OCI-LY7 (cell line): Measurements from ENCODE around the gene RNF43. TPM values are rescaled to one million over a fixed set of nuclear protein-coding genes. Genes with fewer than 3 reads are reported as not detected.

Experiments used
- BruUV-seq: library from RNA; stranded (reverse); fragments of 400-500 nt; replicated peaks from 2 replicates; lab custom pipeline; 2021; lab: Mats Ljungman, UMichigan
- CTCF ChIA-PET: fragments of 300-600 bp; sonication (Branson Sonifier 250); formaldehyde crosslinking; loops from one replicate; lab custom pipeline; 2022; ENCODE audit warnings: antibody characterized with exemption; ENCODE audit not compliant: unreplicated experiment; lab: Charles Lee
- POLR2A ChIA-PET: fragments of 300-600 bp; sonication (Branson Sonifier 250); formaldehyde crosslinking; loops from one replicate; lab custom pipeline; 2022; ENCODE audit warnings: antibody characterized with exemption; lab: Charles Lee
- DNase-seq: peaks from one replicate; pipeline ENCODE4 v3.0.0-alpha.2; 2015; ENCODE audit warnings: low spot score
- H2AFZ ChIP-seq: fragments of 200-600 bp; sonication (generic), shearing (Covaris generic); 2 replicates; pipeline ENCODE4 v1.6.1; 2014; ENCODE audit warnings: mild to moderate bottlenecking, antibody characterized with exemption, low read length, moderate library complexity
- H3K27ac ChIP-seq: fragments of 200-600 bp; sonication (generic); 2 replicates; pipeline ENCODE4 v1.5.1; 2014; ENCODE audit warnings: mixed run types, low read depth, mild to moderate bottlenecking, moderate library complexity, low read length, inconsistent platforms; ENCODE audit not compliant: poor library complexity, severe bottlenecking
- H3K36me3 ChIP-seq: fragments of 200-600 bp; sonication (generic); 2 replicates; pipeline ENCODE4 v1.6.1; 2014; ENCODE audit warnings: mild to moderate bottlenecking, antibody characterized with exemption, low read length, moderate library complexity, mixed read lengths; ENCODE audit not compliant: insufficient read depth
- H3K4me1 ChIP-seq: fragments of 200-600 bp; sonication (generic); 2 replicates; pipeline ENCODE4 v1.5.1; 2014; ENCODE audit warnings: mild to moderate bottlenecking, low read length; ENCODE audit not compliant: insufficient read depth, poor library complexity, severe bottlenecking
- H3K4me2 ChIP-seq: fragments of 200-600 bp; sonication (generic); 2 replicates; pipeline ENCODE4 v1.6.1; 2014; ENCODE audit warnings: mild to moderate bottlenecking, low read length
- H3K4me3 ChIP-seq: fragments of 200-600 bp; sonication (generic); 2 replicates; pipeline ENCODE4 v1.5.1; 2014; ENCODE audit warnings: mild to moderate bottlenecking, low read depth, low read length; ENCODE audit not compliant: poor library complexity, severe bottlenecking
- H3K79me2 ChIP-seq: fragments of 200-600 bp; sonication (generic); 2 replicates; pipeline ENCODE4 v1.6.1; 2016; ENCODE audit warnings: low read depth, mild to moderate bottlenecking, low read length, moderate library complexity, mixed read lengths; ENCODE audit not compliant: insufficient read depth
- H3K9me2 ChIP-seq: fragments of 200-600 bp; sonication (generic); 2 replicates; pipeline ENCODE4 v1.6.1; 2016; ENCODE audit warnings: mild to moderate bottlenecking, low read length, mixed read lengths; ENCODE audit not compliant: insufficient read depth
- H3K9me3 ChIP-seq: fragments of 200-600 bp; sonication (generic); 2 replicates; pipeline ENCODE4 v1.6.1; 2014; ENCODE audit warnings: mild to moderate bottlenecking, mixed run types, low read length, mixed read lengths
- H4K20me1 ChIP-seq: fragments of 200-600 bp; sonication (generic); 2 replicates; pipeline ENCODE4 v1.6.1; 2014; ENCODE audit warnings: mild to moderate bottlenecking, antibody characterized with exemption, low read length, moderate library complexity, mixed read lengths; ENCODE audit not compliant: insufficient read depth
- CTCF ChIP-seq: fragments of 200-600 bp; sonication (generic); conservative IDR thresholded peaks from 2 replicates; pipeline ENCODE4 v1.5.1; 2014; ENCODE audit warnings: mild to moderate bottlenecking, antibody characterized with exemption, low read length, moderate library complexity, mixed read lengths
- EZH2phosphoT487 ChIP-seq: fragments of 200-600 bp; sonication (generic); IDR thresholded peaks from 2 replicates; pipeline ENCODE4 v1.6.1; 2018; ENCODE audit warnings: low read depth, borderline replicate concordance, mild to moderate bottlenecking, mixed run types, antibody characterized with exemption, low read length, moderate library complexity, mixed read lengths
- intact Hi-C: fragments of 100-400 bp; cut with micrococcal nuclease; formaldehyde crosslinking; loops from one replicate; pipeline ENCODE4 v1.10.0; 2022; ENCODE audit not compliant: unreplicated experiment
- total RNA-seq, 2 experiments: library from RNA; depleted of rRNA in 1 of 2; stranded (reverse); fragments of >200 nt in 1 of 2; shearing (Covaris generic) in 1 of 2; gene quantifications; 2 replicates each; pipeline ENCODE4 v1.2.3, GENCODE V29; 2014 to 2022

RNF43 gene
- total RNA-seq, 2 experiments from 2014 or later: 0.19 to 0.80 TPM

DNA sequence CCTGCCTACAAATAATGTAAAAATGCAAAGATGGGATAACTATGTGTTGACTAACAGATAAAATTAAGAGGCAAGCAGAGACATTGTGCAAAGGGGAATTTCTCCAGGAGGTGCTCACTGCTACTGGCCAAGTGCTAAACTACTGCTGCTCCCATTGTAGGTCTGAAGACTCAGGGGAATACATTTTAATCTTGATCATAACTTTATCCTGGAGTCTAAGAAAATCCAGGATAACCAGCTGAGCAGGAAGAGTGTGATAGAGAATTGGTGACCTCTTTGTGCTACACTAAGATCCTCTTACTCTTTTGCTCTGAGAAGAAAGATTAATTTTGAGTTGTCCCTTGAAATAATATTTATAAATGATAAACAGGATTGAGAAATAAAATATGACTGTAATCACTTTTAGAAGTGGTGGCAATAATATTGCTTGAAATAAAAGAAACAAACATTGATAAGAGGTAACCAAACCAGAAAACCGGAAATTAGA, 5.9 kb downstream of the RNF43 start:
- H3K27ac ChIP-seq: no peak overlapping the region
- H3K36me3 ChIP-seq: no peaks in the 10 kb centered on the region
- DNase-seq: no peak
- no peak overlapping the region for H3K4me2 ChIP-seq
- H3K9me2 ChIP-seq: no peaks in the 10 kb centered on the region
- no peak overlapping the region for H2AFZ ChIP-seq
- intact Hi-C loops: no loop called here
- H3K9me3 ChIP-seq: no peaks in the 10 kb centered on the region
- no peak for TF ChIP-seq CTCF
- no peak for TF ChIP-seq EZH2phosphoT487
- H3K4me3 ChIP-seq: no peak overlapping the region
- H3K79me2 ChIP-seq: no peaks in the 10 kb centered on the region
- POLR2A ChIA-PET: no interaction called here
- CTCF ChIA-PET: no interaction called here
- no peaks in the 10 kb centered on the region for H4K20me1 ChIP-seq
- H3K4me1 ChIP-seq: no peaks in the 10 kb centered on the region
- no TSS peak for BruUV-seq

GRCh38 chr17:58410714-58411407, 6.5 kb downstream of the RNF43 start:
- DNase-seq: no peak
- BruUV-seq: no TSS peak
- Histone ChIP-seq H4K20me1 (no peaks in the 10 kb centered on the region), H3K36me3 (no peaks in the 10 kb centered on the region), H3K9me2 (no peaks in the 10 kb centered on the region), H3K9me3 (no peaks in the 10 kb centered on the region), H3K4me2 (no peak overlapping the region), H3K4me1 (no peaks in the 10 kb centered on the region), H3K4me3 (no peak overlapping the region), H3K27ac (no peak overlapping the region), H3K79me2 (no peaks in the 10 kb centered on the region), H2AFZ (no peak overlapping the region)
- TF ChIP-seq CTCF (no peak), EZH2phosphoT487 (no peak)
- POLR2A ChIA-PET: no interaction called here
- CTCF ChIA-PET: no interaction called here
- intact Hi-C loops: no loop called here

DNA sequence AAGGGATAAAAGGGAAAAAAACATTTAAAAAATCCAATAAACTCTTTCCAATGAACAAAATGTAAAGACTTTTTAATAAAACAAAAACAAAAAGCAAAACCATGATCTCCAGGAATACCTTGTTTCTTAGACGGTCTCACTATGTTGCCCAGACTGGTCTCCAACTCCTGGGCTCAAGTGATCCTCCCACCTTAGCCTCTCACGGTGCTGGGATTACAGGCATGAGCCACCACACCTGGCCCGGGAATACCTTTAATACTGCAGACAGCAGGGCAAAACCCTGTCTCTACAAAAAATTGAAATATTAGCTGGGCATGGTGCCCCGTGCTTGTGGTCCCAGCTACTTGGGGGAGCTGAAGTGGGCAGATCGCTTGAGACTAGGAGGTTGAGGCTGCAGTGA, 7.9 kb downstream of the RNF43 start:
- POLR2A ChIA-PET: interaction anchor here (0.6 kb wide), 1 partner anchor 197 kb away, joined by 3 read pairs; no protein-coding TSS in a partner anchor
- Histone ChIP-seq H3K9me3 (no peaks in the 10 kb centered on the region), H3K4me1 (no peaks in the 10 kb centered on the region), H4K20me1 (no peaks in the 10 kb centered on the region), H2AFZ (no peak overlapping the region), H3K79me2 (no peaks in the 10 kb centered on the region), H3K27ac (no peak overlapping the region), H3K4me2 (no peak overlapping the region), H3K36me3 (no peaks in the 10 kb centered on the region), H3K4me3 (no peak overlapping the region), H3K9me2 (no peaks in the 10 kb centered on the region)
- intact Hi-C loops: no loop called here
- no TSS peak for BruUV-seq
- CTCF ChIA-PET: no interaction called here
- no peak for DNase-seq
- TF ChIP-seq EZH2phosphoT487: no peak
- no peak for TF ChIP-seq CTCF
